Activated naive CD4-positive, alpha-beta T cell treated with anti-CD3 and anti-CD28 coated beads for 36 hours (primary cell): ENCODE data around the gene CGREF1. TPM values are rescaled to one million over a fixed set of nuclear protein-coding genes. Genes with fewer than 3 reads are reported as not detected.

Source experiments
- CTCF ChIA-PET: fragments of 350-600 bp; sonication (Branson Sonifier 250); formaldehyde crosslinking; loops from one replicate; lab custom pipeline; 2021; ENCODE audit warnings: antibody characterized with exemption; lab: Charles Lee
- DNase-seq: peaks from one replicate; pipeline ENCODE4 v3.0.0-alpha.2; 2020
- H3K27ac Mint-ChIP-seq: one replicate; pipeline ENCODE4 v1.8.0; 2021; ENCODE audit warnings: mild to moderate bottlenecking, mixed read lengths
- H3K27me3 Mint-ChIP-seq: one replicate; pipeline ENCODE4 v1.8.0; 2021; ENCODE audit warnings: low read depth, mixed read lengths
- H3K36me3 Mint-ChIP-seq: one replicate; pipeline ENCODE4 v1.8.0; 2021; ENCODE audit warnings: low read depth, mixed read lengths
- H3K4me1 Mint-ChIP-seq: one replicate; pipeline ENCODE4 v1.8.0; 2021; ENCODE audit warnings: low read depth, mixed read lengths
- H3K4me3 Mint-ChIP-seq: one replicate; pipeline ENCODE4 v1.8.0; 2021; ENCODE audit warnings: mild to moderate bottlenecking, moderate library complexity, mixed read lengths
- H3K9me3 Mint-ChIP-seq: one replicate; pipeline ENCODE4 v1.8.0; 2021; ENCODE audit warnings: mixed read lengths
- intact Hi-C: fragments of 100-400 bp; cut with micrococcal nuclease; formaldehyde crosslinking; loops from one replicate; pipeline ENCODE4 v1.15.1; 2023
- total RNA-seq, 2 experiments: library from RNA; stranded (reverse); gene quantifications; one replicate each; pipeline ENCODE4 v1.2.3, GENCODE V29; 2021

The CGREF1 gene
- total RNA-seq, 2 experiments from 2014 or later, result 5.8 to 6.6 TPM

DNA sequence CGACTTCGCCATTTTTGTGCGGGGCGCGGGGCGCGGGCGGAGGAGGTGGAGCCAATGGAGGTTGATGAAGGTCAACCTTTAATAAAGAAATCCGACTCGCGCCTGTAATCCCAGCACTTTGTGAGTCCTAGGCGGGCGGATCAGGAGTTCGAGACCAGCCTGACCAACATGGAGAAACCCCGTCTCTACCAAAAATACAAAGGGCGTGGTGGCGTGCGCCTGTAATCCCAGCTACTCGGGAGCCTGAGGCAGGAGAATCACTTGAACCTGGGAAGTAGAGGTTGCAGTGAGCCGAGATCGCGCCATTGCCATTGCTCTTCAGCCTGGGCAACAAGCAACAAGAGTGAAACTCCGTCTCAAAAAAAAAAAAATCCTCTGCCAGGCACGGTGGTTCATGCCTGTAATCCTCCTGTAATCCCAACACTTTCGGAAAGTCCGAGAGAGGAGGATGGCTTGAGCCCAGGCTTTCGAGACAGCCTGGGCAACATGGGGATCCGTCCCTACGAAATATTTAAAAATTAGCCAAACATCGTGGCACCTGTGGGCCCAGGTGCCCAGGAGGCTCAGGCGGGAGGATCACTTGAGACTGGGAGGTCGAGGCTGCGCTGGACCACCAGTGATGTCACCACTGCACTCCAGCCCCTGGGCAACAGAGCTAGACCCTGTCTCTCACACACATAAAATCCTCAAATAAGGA is 16.0 kb upstream of the CGREF1 start:
- H3K9me3 Mint-ChIP-seq, result no peaks in the 10 kb centered on the region
- peak overlapping the region; percentile 93 for H3K27ac Mint-ChIP-seq
- intact Hi-C loops, result loop anchor here (1.0 to 5.0 kb wide), 5 partner anchors 12 to 82 kb away; partner anchors contain the start of genes ABHD1, ATRAID, CAD and KHK
- peaks cover 14% of the 10 kb centered on the region for H3K36me3 Mint-ChIP-seq
- no peak for DNase-seq
- no peaks in the 10 kb centered on the region for H3K27me3 Mint-ChIP-seq
- CTCF ChIA-PET, result interaction anchor here (1.2 to 3.0 kb wide), 5 partner anchors 11 to 67 kb away, joined by 4 to 17 read pairs (median 5); partner anchors contain the start of gene ABHD1
- H3K4me3 Mint-ChIP-seq, result peak overlapping the region; percentile 95
- peaks cover 20% of the 10 kb centered on the region for H3K4me1 Mint-ChIP-seq

- H3K27me3 Mint-ChIP-seq, result no peaks in the 10 kb centered on the region
- H3K9me3 Mint-ChIP-seq, result no peaks in the 10 kb centered on the region
- DNase-seq, result peak; percentile 98
- intact Hi-C loops, result loop anchor here (1.0 to 5.0 kb wide), 6 partner anchors 11 to 83 kb away; partner anchors contain the start of genes ABHD1, AGBL5, ATRAID and CAD
- peak within 1 kb of the TSS; percentile 93 for H3K27ac Mint-ChIP-seq
- peaks cover 14% of the 10 kb centered on the region for H3K36me3 Mint-ChIP-seq
- CTCF ChIA-PET, result interaction anchor here (0.9 to 3.0 kb wide), 13 partner anchors 10 to 117 kb away, joined by 3 to 17 read pairs (median 4); partner anchors contain the start of genes ABHD1 and KHK
- peaks cover 20% of the 10 kb centered on the region for H3K4me1 Mint-ChIP-seq
- H3K4me3 Mint-ChIP-seq, result peak within 1 kb of the TSS; percentile 95
Observed at GRCh38 chr2:27133905-27134780, 15.2 kb upstream of the CGREF1 start, which contains the start of gene PREB. Gene PREB, minus strand, starts transcription at chr2:27134636. Its CDS starts 215 bp downstream, at chr2:27134421.

GRCh38 chr2:27133195-27133875 is 14.4 kb upstream of the CGREF1 start:
- intact Hi-C loops, result loop anchor here (2.0 to 5.0 kb wide), 2 partner anchors 46 to 83 kb away; partner anchors contain the start of genes AGBL5 and KHK
- peak; percentile 50 for DNase-seq

DNA sequence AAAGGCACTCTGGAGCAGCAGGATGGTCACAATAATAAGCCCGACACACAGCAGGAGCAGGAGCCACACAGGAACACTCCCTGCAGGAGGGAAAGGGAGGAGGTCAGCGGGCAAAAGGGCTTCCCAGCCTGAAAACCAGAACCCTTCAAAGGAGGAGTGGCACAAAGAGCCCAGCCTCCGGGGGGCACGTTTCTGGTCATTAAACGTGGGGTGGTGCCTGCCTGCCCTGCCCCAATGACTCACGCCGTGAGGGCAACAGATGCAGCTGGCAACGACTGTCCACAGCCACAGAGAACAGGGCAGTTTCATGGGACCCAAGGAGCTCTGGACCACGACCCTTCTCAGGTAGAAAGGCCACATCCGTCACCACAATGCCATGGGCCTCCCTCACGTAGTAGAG is 12.5 kb upstream of the CGREF1 start:
- CTCF ChIA-PET, result interaction anchor here (1.7 kb wide), 1 partner anchor 172 kb away, joined by 5 read pairs; no protein-coding TSS in a partner anchor
- no peak overlapping the region for H3K4me3 Mint-ChIP-seq
- no peak for DNase-seq
- peaks cover 20% of the 10 kb centered on the region for H3K4me1 Mint-ChIP-seq
- no peaks in the 10 kb centered on the region for H3K27me3 Mint-ChIP-seq
- H3K27ac Mint-ChIP-seq, result no peak overlapping the region
- H3K36me3 Mint-ChIP-seq, result peaks cover 14% of the 10 kb centered on the region
- intact Hi-C loops, result loop anchor here (5.0 kb wide), 1 partner anchor 44 kb away; the partner anchor contains the start of gene KHK
- no peaks in the 10 kb centered on the region for H3K9me3 Mint-ChIP-seq

More at GRCh38 chr2:27133195-27133875, 14.4 kb upstream of the CGREF1 start:
- Mint-ChIP-seq H3K27ac (peak overlapping the region; percentile 64), H3K9me3 (no peaks in the 10 kb centered on the region), H3K36me3 (peaks cover 14% of the 10 kb centered on the region), H3K27me3 (no peaks in the 10 kb centered on the region), H3K4me3 (peak overlapping the region; percentile 95), H3K4me1 (peaks cover 20% of the 10 kb centered on the region)
- CTCF ChIA-PET, result interaction anchor here (0.8 to 3.0 kb wide), 13 partner anchors 9 to 409 kb away, joined by 3 to 17 read pairs (median 4); partner anchors contain the start of genes ABHD1 and KHK

GRCh38 chr2:27130396-27130795 is 11.5 kb upstream of the CGREF1 start:
- intact Hi-C loops, result loop anchor here (5.0 kb wide), 1 partner anchor 43 kb away; the partner anchor contains the start of gene KHK
- Mint-ChIP-seq H3K36me3 (peaks cover 14% of the 10 kb centered on the region), H3K27me3 (no peaks in the 10 kb centered on the region), H3K4me3 (no peak overlapping the region), H3K9me3 (no peaks in the 10 kb centered on the region), H3K4me1 (peaks cover 20% of the 10 kb centered on the region), H3K27ac (no peak overlapping the region)
- no peak for DNase-seq
- CTCF ChIA-PET, result interaction anchor here (1.7 kb wide), 1 partner anchor 173 kb away, joined by 5 read pairs; no protein-coding TSS in a partner anchor

DNA sequence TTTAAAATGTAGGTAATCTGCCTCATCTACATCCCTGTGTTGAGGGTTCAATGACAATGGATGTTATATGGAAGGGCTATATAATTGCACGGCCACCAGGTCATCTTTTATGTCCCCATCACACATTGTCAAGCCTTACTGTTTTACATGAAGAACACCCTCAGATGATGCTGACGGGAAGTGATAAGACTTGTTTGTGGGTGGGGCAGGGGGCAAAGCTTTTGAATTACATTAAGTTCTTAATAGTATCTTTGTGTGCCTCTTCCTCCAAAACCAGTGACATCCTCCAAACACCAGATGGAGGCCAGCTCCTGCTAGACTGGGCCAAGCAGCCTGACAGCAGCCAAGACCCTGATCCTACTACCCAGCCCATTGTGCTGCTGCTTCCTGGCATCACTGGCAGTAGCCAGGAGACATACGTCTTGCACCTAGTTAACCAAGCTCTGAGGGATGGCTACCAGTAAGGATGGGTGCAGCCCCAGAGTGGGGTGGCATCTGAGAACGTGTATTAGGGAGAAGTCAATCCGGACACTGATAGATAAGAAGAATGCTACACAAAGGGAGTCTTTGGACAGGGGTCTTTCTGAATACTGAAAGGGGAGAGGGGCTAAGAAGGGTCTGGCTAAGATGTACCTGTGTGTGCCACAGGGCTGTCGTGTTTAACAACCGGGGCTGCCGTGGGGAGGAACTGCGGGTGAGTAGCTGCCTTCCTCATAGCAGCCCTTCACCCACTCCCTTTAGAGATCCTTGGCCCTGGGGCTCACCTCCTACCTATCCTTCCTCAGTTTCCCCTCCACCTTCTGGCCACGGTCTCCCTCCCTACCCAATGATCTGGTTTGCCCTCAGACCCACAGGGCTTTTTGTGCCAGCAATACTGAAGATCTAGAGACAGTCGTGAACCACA is 10.0 kb upstream of the CGREF1 start:
- peaks cover 13% of the 10 kb centered on the region for H3K36me3 Mint-ChIP-seq
- H3K4me3 Mint-ChIP-seq, result no peak overlapping the region
- DNase-seq, result no peak
- intact Hi-C loops, result no loop called here
- no peaks in the 10 kb centered on the region for H3K27me3 Mint-ChIP-seq
- no peaks in the 10 kb centered on the region for H3K9me3 Mint-ChIP-seq
- peaks cover 16% of the 10 kb centered on the region for H3K4me1 Mint-ChIP-seq
- CTCF ChIA-PET, result interaction anchor here (0.5 kb wide), 1 partner anchor 117 kb away, joined by 4 read pairs; no protein-coding TSS in a partner anchor
- no peak overlapping the region for H3K27ac Mint-ChIP-seq

- H3K9me3 Mint-ChIP-seq, result no peaks in the 10 kb centered on the region
- CTCF ChIA-PET, result interaction anchor here (0.5 kb wide), 1 partner anchor 118 kb away, joined by 4 read pairs; no protein-coding TSS in a partner anchor
- peaks cover 7% of the 10 kb centered on the region for H3K36me3 Mint-ChIP-seq
- intact Hi-C loops, result no loop called here
- no peaks in the 10 kb centered on the region for H3K27me3 Mint-ChIP-seq
- no peak overlapping the region for H3K27ac Mint-ChIP-seq
- no peak for DNase-seq
- no peak overlapping the region for H3K4me3 Mint-ChIP-seq
- peaks cover 13% of the 10 kb centered on the region for H3K4me1 Mint-ChIP-seq
Observed at GRCh38 chr2:27127883-27128667, 9.1 kb upstream of the CGREF1 start.

GRCh38 chr2:27126252-27126710 is 7.4 kb upstream of the CGREF1 start:
- intact Hi-C loops, result no loop called here
- Mint-ChIP-seq H3K4me3 (no peak overlapping the region), H3K9me3 (no peaks in the 10 kb centered on the region), H3K27me3 (no peaks in the 10 kb centered on the region), H3K36me3 (peaks cover 4% of the 10 kb centered on the region), H3K4me1 (peaks cover 7% of the 10 kb centered on the region), H3K27ac (no peak overlapping the region)
- CTCF ChIA-PET, result no interaction called here
- DNase-seq, result no peak

DNA sequence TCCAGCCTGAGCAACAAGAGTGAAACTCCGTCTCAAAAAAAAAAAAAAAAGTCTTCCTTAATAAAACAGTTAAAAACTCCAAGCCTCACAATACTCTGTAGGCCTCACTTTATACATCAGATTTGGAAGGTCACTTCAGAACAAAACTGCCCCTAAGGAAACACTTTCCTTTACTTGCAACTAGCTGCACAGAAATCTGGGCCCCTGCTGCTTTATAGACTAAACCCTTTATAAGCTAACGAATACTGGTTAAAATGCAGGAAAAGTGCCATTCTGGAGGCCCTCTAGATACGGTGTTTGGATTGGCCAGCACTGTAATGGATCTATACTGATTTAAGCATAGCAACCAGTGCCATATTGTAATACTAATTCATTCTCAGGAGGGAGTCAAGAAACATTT is 6.2 kb upstream of the CGREF1 start:
- no peak for DNase-seq
- Mint-ChIP-seq H3K36me3 (peaks cover under 1% of the 10 kb centered on the region), H3K27ac (no peak overlapping the region), H3K4me3 (no peak overlapping the region), H3K4me1 (peaks cover 7% of the 10 kb centered on the region), H3K27me3 (peaks cover 6% of the 10 kb centered on the region), H3K9me3 (no peaks in the 10 kb centered on the region)
- CTCF ChIA-PET, result interaction anchor here (2.7 kb wide), 1 partner anchor 9 kb away, joined by 17 read pairs; the partner anchor contains the start of gene PREB
- intact Hi-C loops, result no loop called here
